GM21737 (cell line): ENCODE data around the gene BCL3.
"Not testable (repeated sequence)": the region's sequence is repeated elsewhere in the genome, so short reads cannot be mapped to it uniquely, and the experiment has no call there.

Experiments used
- ATAC-seq: cut with Tn5 transposase; IDR thresholded peaks from one replicate; pipeline ENCODE4 v1.9.1; 2021; ENCODE audit warnings: mild to moderate bottlenecking, moderate library complexity; ENCODE audit not compliant: unreplicated experiment

BCL3 gene

DNA sequence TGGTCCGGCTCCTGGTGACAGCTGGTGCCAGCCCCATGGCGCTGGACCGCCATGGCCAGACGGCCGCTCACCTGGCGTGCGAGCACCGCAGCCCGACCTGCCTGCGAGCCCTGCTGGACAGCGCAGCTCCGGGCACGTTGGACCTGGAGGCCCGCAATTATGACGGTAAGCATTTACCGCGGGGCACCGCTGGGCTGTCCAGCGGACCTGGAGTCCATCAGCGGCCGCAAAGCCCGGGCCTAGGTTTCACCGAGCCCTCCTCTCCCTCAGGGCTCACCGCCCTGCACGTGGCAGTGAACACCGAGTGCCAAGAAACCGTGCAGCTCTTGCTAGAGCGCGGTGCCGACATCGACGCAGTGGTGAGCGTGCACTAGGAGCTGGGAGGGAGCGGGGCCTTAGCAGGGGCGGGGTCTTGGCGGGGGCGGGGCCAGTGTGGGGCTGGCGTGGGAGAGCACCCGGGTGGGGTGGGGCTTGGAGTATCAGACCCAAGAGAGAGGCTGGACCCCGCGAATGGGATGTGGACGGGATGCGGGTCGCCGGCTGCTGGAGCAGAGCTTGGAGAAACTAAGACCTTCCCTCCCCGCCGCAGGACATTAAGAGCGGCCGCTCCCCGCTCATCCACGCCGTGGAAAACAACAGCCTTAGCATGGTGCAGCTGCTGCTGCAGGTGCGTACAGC is 8.7 kb downstream of the BCL3 start:
- ATAC-seq = no peak

- ATAC-seq = no peak
These were observed 9.4 kb downstream of the BCL3 start for GRCh38 chr19:44757735-44758505.

DNA sequence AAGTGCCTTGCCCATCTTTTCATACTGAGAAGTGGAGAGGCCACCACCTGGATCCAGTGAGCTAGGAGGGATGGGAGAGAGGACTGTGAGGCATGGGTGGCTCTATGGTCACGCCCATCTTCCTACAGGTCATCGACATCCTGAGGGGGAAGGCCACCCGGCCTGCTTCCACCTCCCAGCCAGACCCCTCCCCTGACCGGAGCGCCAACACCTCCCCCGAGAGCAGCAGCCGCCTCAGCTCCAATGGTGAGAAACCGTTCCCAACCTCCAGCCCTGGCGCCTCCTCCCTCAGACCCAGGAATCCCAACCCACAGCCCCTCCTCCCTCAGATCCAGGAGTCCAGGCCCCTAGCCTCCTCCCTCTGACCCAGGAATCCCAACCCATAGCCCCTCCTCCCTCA is 10.1 kb downstream of the BCL3 start:
- ATAC-seq = no peak

- no peak for ATAC-seq
These were observed 10.7 kb downstream of the BCL3 start for GRCh38 chr19:44759083-44759804.

- ATAC-seq = no peak
These were observed 13.5 kb downstream of the BCL3 start for GRCh38 chr19:44762038-44762437.

GRCh38 chr19:44765033-44765948 is 16.8 kb downstream of the BCL3 start:
- ATAC-seq = no peak

DNA sequence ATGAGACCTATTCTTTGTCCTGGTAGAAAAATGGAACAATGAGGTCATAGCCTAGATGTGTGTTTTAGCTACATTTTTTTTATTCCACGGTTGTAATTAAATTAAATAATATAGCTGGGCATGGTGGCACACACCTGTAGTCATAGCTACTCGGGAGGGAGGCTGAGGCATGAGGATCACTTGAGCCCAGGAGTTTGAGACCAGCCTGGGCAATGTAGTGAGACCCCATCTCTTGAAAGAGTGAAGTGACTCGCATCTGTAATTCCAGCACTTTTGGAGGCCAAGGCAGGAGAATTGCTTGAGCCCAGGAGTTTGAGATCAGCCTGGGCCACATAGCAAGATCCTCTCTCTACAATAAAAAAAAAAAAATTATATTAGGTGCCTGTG is 17.4 kb downstream of the BCL3 start:
- no peak for ATAC-seq

GRCh38 chr19:44767295-44768180 is 19.0 kb downstream of the BCL3 start:
- ATAC-seq = no peak

- peak; percentile 97 for ATAC-seq
These were observed 22.2 kb downstream of the BCL3 start for GRCh38 chr19:44770550-44771257.

- not testable (repeated sequence) for ATAC-seq
These were observed 23.6 kb downstream of the BCL3 start for GRCh38 chr19:44772144-44772543.

DNA sequence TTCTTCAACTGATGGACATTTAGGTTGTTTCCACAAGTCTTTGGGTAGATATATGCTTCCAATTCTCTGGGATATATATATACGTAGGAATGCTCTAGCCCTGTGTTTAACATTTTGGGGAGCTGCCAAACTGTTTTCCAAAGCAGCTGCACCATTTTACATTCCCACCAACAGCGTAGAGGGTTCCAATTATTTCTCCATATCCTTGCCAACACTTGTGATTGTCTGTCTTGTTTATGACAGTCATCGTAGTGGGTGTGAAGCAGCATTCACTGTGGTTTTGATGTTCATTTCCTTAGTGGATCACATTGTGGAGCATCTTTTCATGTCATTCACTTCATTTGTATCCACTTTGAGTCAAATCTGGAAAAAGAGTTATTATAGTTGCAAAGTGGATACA is 24.5 kb downstream of the BCL3 start:
- ATAC-seq = no peak

DNA sequence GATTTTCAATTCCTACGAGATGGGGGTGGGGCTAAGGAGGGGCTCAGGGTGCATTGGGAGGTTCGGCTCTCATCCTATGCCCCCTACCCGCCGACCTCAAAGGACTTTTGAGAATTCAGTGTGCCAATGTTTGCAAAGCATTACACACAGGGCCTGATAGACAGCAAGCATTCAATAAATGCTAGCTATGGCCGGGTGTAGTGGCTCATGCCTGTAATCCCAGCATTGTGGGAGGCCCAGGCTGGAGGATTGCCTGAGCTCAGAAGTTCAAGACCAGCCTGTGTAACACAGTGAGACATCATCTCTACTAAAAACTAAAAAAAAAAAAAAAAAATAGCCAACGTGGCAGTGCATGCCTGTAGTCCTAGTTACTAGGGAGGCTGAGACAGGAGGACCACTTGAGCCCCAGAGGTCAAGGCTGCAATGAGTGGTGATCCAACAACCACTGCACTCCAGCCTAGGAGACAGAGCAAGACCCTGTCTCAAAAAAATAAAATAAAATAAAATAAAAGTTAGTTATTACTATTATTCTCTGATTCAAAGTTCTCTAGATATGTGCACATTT is 27.2 kb downstream of the BCL3 start:
- ATAC-seq = no peak

DNA sequence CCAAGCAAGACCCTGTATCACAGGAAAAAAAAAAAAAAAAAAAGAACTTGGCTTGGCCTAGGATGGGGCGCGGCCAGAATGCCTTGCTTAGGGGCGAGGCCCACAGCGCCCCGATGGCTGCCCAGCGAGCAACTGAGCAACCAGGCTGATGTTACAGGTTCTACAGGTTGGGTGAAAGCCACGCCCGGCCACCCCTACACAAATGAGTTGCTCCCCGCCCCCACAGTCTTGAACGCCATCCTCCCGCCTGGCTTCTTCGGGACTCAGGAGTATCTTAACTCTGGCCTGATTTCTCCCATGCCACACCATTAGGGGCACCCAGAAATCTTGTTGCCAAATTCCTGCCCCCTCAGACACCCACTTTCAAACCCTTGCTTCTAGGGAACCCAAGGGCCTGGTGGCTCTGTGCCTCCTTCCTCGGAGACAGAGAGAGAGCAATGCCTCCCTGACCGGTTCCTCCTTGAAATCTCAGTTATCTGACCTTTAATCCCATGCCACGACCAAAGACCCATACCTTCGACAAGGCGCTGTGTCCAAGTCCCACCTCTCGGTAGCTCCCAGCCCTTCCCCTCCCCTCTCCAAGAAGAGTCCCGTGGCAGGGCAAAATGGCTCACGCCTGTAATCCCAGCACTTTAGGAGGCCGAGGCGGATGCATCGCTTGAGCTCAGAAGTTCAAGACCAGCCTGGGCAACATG is 28.0 kb downstream of the BCL3 start:
- no peak for ATAC-seq

GRCh38 chr19:44777715-44778347 is 29.3 kb downstream of the BCL3 start, which contains the start of gene CBLC:
CBLC (plus strand) TSS chr19:44777890; CDS start chr19:44777932, 42 bp downstream.
- no peak for ATAC-seq

DNA sequence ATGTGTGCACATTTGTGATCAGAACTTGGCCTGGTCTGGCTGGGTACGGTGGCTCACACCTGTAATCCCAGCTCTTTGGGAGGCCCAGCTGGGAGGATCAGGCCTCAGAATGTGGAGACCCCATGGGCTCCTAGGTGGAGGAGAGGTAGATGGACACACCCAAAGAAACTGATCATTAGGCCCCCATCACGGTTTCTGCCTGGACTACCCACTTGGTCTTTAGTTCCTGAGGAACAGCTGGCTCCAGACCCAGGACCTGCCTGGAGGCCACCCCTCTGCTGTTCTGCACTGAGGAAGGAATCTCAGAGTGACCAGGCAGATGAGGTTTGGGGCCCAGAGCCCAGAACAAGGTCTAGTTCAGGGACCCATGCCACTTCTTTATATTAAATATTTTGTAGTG is 30.6 kb downstream of the BCL3 start:
- no peak for ATAC-seq

DNA sequence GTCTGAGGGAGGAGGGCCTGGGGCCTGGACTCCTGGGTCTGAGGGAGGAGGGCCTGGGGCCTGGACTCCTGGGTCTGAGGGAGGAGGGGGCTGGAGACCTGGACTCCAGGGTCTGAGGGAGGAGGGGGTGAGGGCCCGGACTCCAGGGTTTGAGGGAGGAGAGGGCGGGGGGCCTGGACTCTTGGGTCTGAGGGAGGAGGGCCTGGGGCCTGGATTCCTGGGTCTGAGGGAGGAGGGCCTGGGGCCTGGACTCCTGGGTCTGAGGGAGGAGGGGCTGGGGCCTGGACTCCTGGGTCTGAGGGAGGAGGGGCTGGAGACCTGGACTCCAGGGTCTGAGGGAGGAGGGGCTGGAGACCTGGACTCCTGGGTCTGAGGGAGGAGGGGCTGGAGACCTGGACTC is 33.2 kb downstream of the BCL3 start:
- not testable (repeated sequence) for ATAC-seq

GRCh38 chr19:44782729-44783128 is 34.2 kb downstream of the BCL3 start:
- no peak for ATAC-seq

DNA sequence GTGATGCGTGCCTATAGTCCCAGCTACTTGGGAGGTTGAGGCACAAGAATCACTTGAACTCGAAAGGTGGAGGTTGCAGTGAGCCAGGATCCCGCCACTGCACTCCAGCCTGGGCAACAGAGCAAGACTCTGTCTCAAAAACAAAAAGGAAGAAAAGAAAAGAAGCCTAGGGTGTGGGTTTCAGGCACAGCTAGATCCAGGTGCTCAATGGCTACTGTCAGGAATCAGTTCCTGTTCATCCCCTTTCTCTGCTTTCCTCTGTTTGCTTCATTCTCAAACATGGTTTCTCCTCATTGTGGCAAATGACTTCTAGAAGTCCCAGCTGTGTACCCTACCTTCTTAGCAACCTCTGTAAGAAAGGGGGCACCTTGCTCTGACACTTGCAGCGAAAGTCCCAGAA is 35.0 kb downstream of the BCL3 start:
- no peak for ATAC-seq
